ENCODE results near the gene SPOCK2. TPM values are rescaled to one million over a fixed set of nuclear protein-coding genes. Genes with fewer than 3 reads are reported as not detected.

SPOCK2 gene
- total and polyA plus RNA-seq, 2 of the 13 experiments (the other 11 are each of a cell fraction or from before 2014, with no cell fraction given) = 8.6 to 30.6 TPM

GRCh38 chr10:72048450-72049124 is 39.8 kb downstream of the SPOCK2 start (continued):
- TF ChIP-seq MAX (IDR thresholded peaks at IDR 0.05) (peak; percentile 38; the same call in 1 of the 2 replicates), HDAC6 (IDR thresholded peaks at IDR 0.05; ENCODE audit: low read depth, low read length) (no peak), THYN1 (CRISPR knock-in tag; IDR thresholded peaks at IDR 0.05; ENCODE audit: borderline replicate concordance, low read depth) (no peak), RBM39 (IDR thresholded peaks at IDR 0.05; ENCODE audit: low read depth, low read length, poor library complexity, severe bottlenecking) (no peak), ATF4 (CRISPR knock-in tag; IDR thresholded peaks at IDR 0.05) (peak in 1 of 2 experiments; percentile 96; a peak in 2 of 4 replicates), CBFB (CRISPR knock-in tag; IDR thresholded peaks at IDR 0.05) (0 out of 2 replicates have a peak, but pooled peaks have one; percentile 60), AGO2 (optimal IDR thresholded peaks at IDR 0.05; ENCODE audit: low read depth, low read length) (no peak), ZFP91 (CRISPR knock-in tag; IDR thresholded peaks at IDR 0.05; ENCODE audit: borderline replicate concordance) (peak; percentile 24; the same call in 1 of the 2 replicates), BHLHE40 (IDR thresholded peaks at IDR 0.05; ENCODE audit: low read length) (0 out of 2 replicates have a peak, but pooled peaks have one; percentile 12), ZBTB37 (CRISPR knock-in tag; IDR thresholded peaks at IDR 0.05) (no peak), ZHX2 (IDR thresholded peaks at IDR 0.05; ENCODE audit: low read depth) (no peak), ZHX2 (CRISPR knock-in tag; IDR thresholded peaks at IDR 0.05; ENCODE audit: borderline replicate concordance) (no peak), TEAD2 (CRISPR knock-in tag; IDR thresholded peaks at IDR 0.05) (no peak), ZNF431 (CRISPR knock-in tag; IDR thresholded peaks at IDR 0.05; ENCODE audit: borderline replicate concordance, low read depth) (no peak), ZNF776 (CRISPR knock-in tag; IDR thresholded peaks at IDR 0.05) (no peak), ZNF234 (CRISPR knock-in tag; conservative IDR thresholded peaks at IDR 0.05) (no peak), ZNF576 (CRISPR knock-in tag; IDR thresholded peaks at IDR 0.05) (no peak), ZNF282 (IDR thresholded peaks at IDR 0.05; ENCODE audit: partially characterized antibody) (no peak)

Data from HepG2 (cell line).